ENCODE measurements around the gene DIS3L2.
"Not testable (repeated sequence)": the region's sequence is repeated elsewhere in the genome, so short reads cannot be mapped to it uniquely, and the experiment has no call there.

DIS3L2 gene

GRCh38 chr2:232299927-232300674, 338.6 kb downstream of the DIS3L2 start:
- DNase-seq (ENCODE audit: low spot score), result no peak

GRCh38 chr2:232300894-232301387, 339.4 kb downstream of the DIS3L2 start:
- DNase-seq (ENCODE audit: low spot score), result peak; percentile 54

- no peak for DNase-seq (ENCODE audit: low spot score)
These were observed 342.7 kb downstream of the DIS3L2 start for GRCh38 chr2:232304236-232304635.

- DNase-seq (ENCODE audit: low spot score), result no peak
These were observed 345.3 kb downstream of the DIS3L2 start for GRCh38 chr2:232306741-232307305.

- no peak for DNase-seq (ENCODE audit: low spot score)
These were observed 346.3 kb downstream of the DIS3L2 start for GRCh38 chr2:232307854-232308253.

GRCh38 chr2:232308986-232309385, 347.5 kb downstream of the DIS3L2 start:
- no peak for DNase-seq (ENCODE audit: low spot score)

GRCh38 chr2:232309592-232309991, 348.1 kb downstream of the DIS3L2 start:
- no peak for DNase-seq (ENCODE audit: low spot score)

GRCh38 chr2:232310121-232310520, 348.6 kb downstream of the DIS3L2 start:
- DNase-seq (ENCODE audit: low spot score), result no peak

GRCh38 chr2:232310696-232311095, 349.2 kb downstream of the DIS3L2 start:
- no peak for DNase-seq (ENCODE audit: low spot score)

- DNase-seq (ENCODE audit: low spot score), result not testable (repeated sequence)
These were observed 352.1 kb downstream of the DIS3L2 start for GRCh38 chr2:232313645-232314044.

- DNase-seq (ENCODE audit: low spot score), result no peak
These were observed 353.8 kb downstream of the DIS3L2 start for GRCh38 chr2:232315049-232315922.

GRCh38 chr2:232315923-232316299, 354.4 kb downstream of the DIS3L2 start:
- no peak for DNase-seq (ENCODE audit: low spot score)

GRCh38 chr2:232316461-232317330, 355.2 kb downstream of the DIS3L2 start:
- DNase-seq (ENCODE audit: low spot score), result no peak

- no peak for DNase-seq (ENCODE audit: low spot score)
These were observed 356.8 kb downstream of the DIS3L2 start for GRCh38 chr2:232318169-232318855.

GRCh38 chr2:232319067-232319802, 357.7 kb downstream of the DIS3L2 start:
- no peak for DNase-seq (ENCODE audit: low spot score)

- DNase-seq (ENCODE audit: low spot score), result no peak
These were observed 358.4 kb downstream of the DIS3L2 start for GRCh38 chr2:232319803-232320442.

GRCh38 chr2:232320443-232320803, 358.9 kb downstream of the DIS3L2 start:
- no peak for DNase-seq (ENCODE audit: low spot score)

- DNase-seq (ENCODE audit: low spot score), result no peak
These were observed 359.8 kb downstream of the DIS3L2 start for GRCh38 chr2:232321156-232321816.

GRCh38 chr2:232321817-232322559, 360.5 kb downstream of the DIS3L2 start:
- no peak for DNase-seq (ENCODE audit: low spot score)

Measured in hepatic stellate cell (primary cell).